ENCODE data around the gene C20orf144. TPM values are rescaled to one million over a fixed set of nuclear protein-coding genes. Genes with fewer than 3 reads are reported as not detected.

The C20orf144 gene
- total RNA-seq, 1 donor from 2014 or later, result not detected

GRCh38 chr20:33636776-33637175 is 25.4 kb upstream of the C20orf144 start:
- H3K36me3 ChIP-seq, result peaks cover 40 to 56% of the 10 kb centered on the region in 2 donors
- no peaks in the 10 kb centered on the region for H3K9me3 ChIP-seq
- no peak for TF ChIP-seq CTCF (IDR thresholded peaks at IDR 0.05)
- no peak overlapping the region for H3K27ac ChIP-seq
- no peak for DNase-seq (ENCODE audit: low spot score in 2 of 2)
- intact Hi-C loops (cut with DNase I), result no loop called here
- H3K27me3 ChIP-seq, result no peaks in the 10 kb centered on the region
- H3K4me3 ChIP-seq, result no peak overlapping the region
- H3K4me1 ChIP-seq, result no peaks in the 10 kb centered on the region

- DNase-seq (ENCODE audit: low spot score in 2 of 2), result no peak
- H3K27me3 ChIP-seq, result no peaks in the 10 kb centered on the region
- no peaks in the 10 kb centered on the region for H3K9me3 ChIP-seq
- no peak overlapping the region for H3K4me3 ChIP-seq
- no peak for TF ChIP-seq CTCF (IDR thresholded peaks at IDR 0.05)
- no peaks in the 10 kb centered on the region for H3K4me1 ChIP-seq
- peaks cover 49 to 73% of the 10 kb centered on the region in 2 donors for H3K36me3 ChIP-seq
- H3K27ac ChIP-seq, result no peak overlapping the region
- intact Hi-C loops (cut with DNase I), result no loop called here
These were observed 21.8 kb upstream of the C20orf144 start for GRCh38 chr20:33640287-33640686.

GRCh38 chr20:33644313-33645071 is 17.6 kb upstream of the C20orf144 start:
- Histone ChIP-seq H3K9me3 (no peaks in the 10 kb centered on the region), H3K27me3 (no peaks in the 10 kb centered on the region), H3K4me1 (peaks cover 4 to 17% of the 10 kb centered on the region in 2 donors), H3K4me3 (no peak overlapping the region), H3K27ac (no peak overlapping the region), H3K36me3 (peaks cover 37 to 47% of the 10 kb centered on the region in 2 donors)
- intact Hi-C loops (cut with DNase I), result loop anchor here (5.0 kb wide), 1 partner anchor 152 kb away; the partner anchor contains the start of gene CBFA2T2
- TF ChIP-seq CTCF (IDR thresholded peaks at IDR 0.05), result no peak
- DNase-seq (ENCODE audit: low spot score in 2 of 2), result no peak

GRCh38 chr20:33645072-33645358 is 17.1 kb upstream of the C20orf144 start:
- Histone ChIP-seq H3K27me3 (no peaks in the 10 kb centered on the region), H3K4me3 (no peak overlapping the region), H3K36me3 (peaks cover 34 to 42% of the 10 kb centered on the region in 2 donors), H3K4me1 (peaks cover 4 to 17% of the 10 kb centered on the region in 2 donors), H3K9me3 (no peaks in the 10 kb centered on the region), H3K27ac (no peak overlapping the region)
- no peak for DNase-seq (ENCODE audit: low spot score in 2 of 2)
- TF ChIP-seq CTCF (IDR thresholded peaks at IDR 0.05), result no peak
- intact Hi-C loops (cut with DNase I), result loop anchor here (5.0 kb wide), 1 partner anchor 153 kb away; the partner anchor contains the start of gene CBFA2T2

- TF ChIP-seq CTCF (IDR thresholded peaks at IDR 0.05), result no peak
These were observed 16.7 kb upstream of the C20orf144 start for GRCh38 chr20:33645396-33645795.

More at GRCh38 chr20:33645396-33645795, 16.7 kb upstream of the C20orf144 start:
- Histone ChIP-seq H3K27me3 (no peaks in the 10 kb centered on the region), H3K36me3 (peaks cover 30 to 38% of the 10 kb centered on the region in 2 donors), H3K4me3 (no peak overlapping the region), H3K4me1 (peaks cover 4 to 17% of the 10 kb centered on the region in 2 donors), H3K9me3 (no peaks in the 10 kb centered on the region), H3K27ac (no peak overlapping the region)
- DNase-seq (ENCODE audit: low spot score in 2 of 2), result no peak
- intact Hi-C loops (cut with DNase I), result loop anchor here (5.0 kb wide), 1 partner anchor 153 kb away; the partner anchor contains the start of gene CBFA2T2
